GM12878 (cell line): ENCODE measurements around the gene AXL.

Source experiments
- CEBPB ChIP-seq, 2 experiments: fragments of 150-350 bp in 1 of 2; IDR thresholded peaks; 2 replicates each; pipeline ENCODE4 v1.6.1; 2012 to 2014; ENCODE audit warnings: low read depth in 2 of 2, low read length in 2 of 2, borderline replicate concordance in 1 of 2, inconsistent platforms in 1 of 2
- CHD2 ChIP-seq: IDR thresholded peaks from 2 replicates; pipeline ENCODE4 v1.6.1; 2011; ENCODE audit warnings: low read depth, low read length, improper control_type of control experiment, borderline replicate concordance
- CREB1 ChIP-seq: IDR thresholded peaks from 2 replicates; pipeline ENCODE4 v1.6.1; 2012; ENCODE audit warnings: low read depth, mild to moderate bottlenecking, inconsistent platforms
- CTCF ChIP-seq, 3 experiments: IDR thresholded peaks in 2 of 3; conservative IDR thresholded peaks in 1 of 3; 2 replicates each; pipeline ENCODE4 v1.5.1; 2011; ENCODE audit warnings: low read depth in 3 of 3, low read length in 3 of 3, mild to moderate bottlenecking in 3 of 3, control low read depth in 2 of 3, moderate library complexity in 2 of 3, inconsistent platforms in 1 of 3, mixed read lengths in 1 of 3; ENCODE audit not compliant: control insufficient read depth in 2 of 3, insufficient read depth in 1 of 3; ENCODE audit errors: extremely low read depth in 1 of 3
- POLR2A ChIP-seq: IDR thresholded peaks from 2 replicates; pipeline ENCODE4 v1.6.1; 2011; ENCODE audit warnings: low read depth, mild to moderate bottlenecking, low read length
- RBBP5 ChIP-seq: fragments of 200-600 bp; sonication (generic); conservative IDR thresholded peaks from 2 replicates; pipeline ENCODE4 v1.6.1; 2016
- SREBF1 ChIP-seq: IDR thresholded peaks from 2 replicates; pipeline ENCODE4 v1.6.1; 2012; ENCODE audit warnings: mild to moderate bottlenecking, low read length
- SUPT20H ChIP-seq: IDR thresholded peaks from 2 replicates; pipeline ENCODE4 v1.6.1; 2011; ENCODE audit warnings: low read depth, mild to moderate bottlenecking, low read length, moderate library complexity, borderline replicate concordance; ENCODE audit not compliant: control insufficient read depth
- TF ChIP-seq, protein P1 (sequence below): IDR thresholded peaks from 2 replicates; pipeline ENCODE4 v1.6.1; 2011; ENCODE audit warnings: borderline replicate concordance, low read depth, mild to moderate bottlenecking, moderate library complexity, mixed read lengths, low read length; ENCODE audit not compliant: insufficient read depth; ENCODE audit errors: extremely low read length

- no peak for TF ChIP-seq SREBF1
- peak; percentile 80 for TF ChIP-seq POLR2A
- TF ChIP-seq CREB1, result 0 out of 2 replicates have a peak, but pooled peaks have one; percentile 10
- TF ChIP-seq, protein P1, sequence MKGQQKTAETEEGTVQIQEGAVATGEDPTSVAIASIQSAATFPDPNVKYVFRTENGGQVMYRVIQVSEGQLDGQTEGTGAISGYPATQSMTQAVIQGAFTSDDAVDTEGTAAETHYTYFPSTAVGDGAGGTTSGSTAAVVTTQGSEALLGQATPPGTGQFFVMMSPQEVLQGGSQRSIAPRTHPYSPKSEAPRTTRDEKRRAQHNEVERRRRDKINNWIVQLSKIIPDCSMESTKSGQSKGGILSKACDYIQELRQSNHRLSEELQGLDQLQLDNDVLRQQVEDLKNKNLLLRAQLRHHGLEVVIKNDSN, result no peak
- 0 out of 2 replicates have a peak, but pooled peaks have one; percentile 38 for TF ChIP-seq RBBP5
- no peak for TF ChIP-seq SUPT20H
- TF ChIP-seq CEBPB (IDR thresholded peaks at IDR 0.05; ENCODE audit: borderline replicate concordance in 1 of 2, low read depth in 2 of 2, low read length in 2 of 2), result no peak
- no peak for TF ChIP-seq CHD2
- TF ChIP-seq CTCF (IDR thresholded peaks at IDR 0.05 in 2 of 3, conservative IDR thresholded peaks at IDR 0.05 in 1 of 3; ENCODE audit: control insufficient read depth in 2 of 3, extremely low read depth in 1 of 3, insufficient read depth in 1 of 3, low read depth in 3 of 3, low read length in 3 of 3), result no peak
Measured at GRCh38 chr19:41264581-41265394, 45.8 kb downstream of the AXL start.
